Psoas muscle (tissue), 8 donors: ENCODE measurements around the gene CPNE1. TPM values are rescaled to one million over a fixed set of nuclear protein-coding genes. Genes with fewer than 3 reads are reported as not detected.

Experiments
- ATAC-seq, 4 donors: fragments of 200-7000 bp; cut with Tn5 transposase; one replicate each; pipeline ENCODE4 v1.9.1; 2020; ENCODE audit warnings: moderate library complexity in 3 of 4, mild to moderate bottlenecking in 2 of 4
- DNase-seq, 2 donors: peaks; one replicate each; pipeline ENCODE4 v3.0.0-alpha.2; 2020
- H3K27ac ChIP-seq: fragments of 200-600 bp; one replicate; pipeline ENCODE4 v1.8.0; 2022
- H3K27me3 ChIP-seq, 3 donors: fragments of 200-600 bp in 1 of 3; one replicate each; pipeline versions ENCODE4 v1.6.1 to v1.8.0; 2013 to 2022; ENCODE audit warnings: low read length in 2 of 3, mild to moderate bottlenecking in 2 of 3, moderate library complexity in 1 of 3; ENCODE audit not compliant: insufficient read depth in 3 of 3
- H3K36me3 ChIP-seq, 2 donors: fragments of 200-600 bp in 1 of 2; one replicate each; pipeline versions ENCODE4 v1.6.1 to v1.8.0; 2013 to 2022; ENCODE audit warnings: low read depth in 1 of 2, mild to moderate bottlenecking in 1 of 2, moderate library complexity in 1 of 2; ENCODE audit not compliant: insufficient read depth in 1 of 2
- H3K4me1 ChIP-seq: fragments of 200-600 bp; one replicate; pipeline ENCODE4 v1.8.0; 2022
- H3K4me3 ChIP-seq: fragments of 200-600 bp; one replicate; pipeline ENCODE4 v1.8.0; 2022; ENCODE audit warnings: mild to moderate bottlenecking
- H3K9me3 ChIP-seq: fragments of 200-600 bp; one replicate; pipeline ENCODE4 v1.8.0; 2022
- WGBS, 3 donors: extraction: QIAGEN DNeasy Blood & Tissue Kit; methylation state at CpG; one replicate each; pipeline versions ENCODE4 v1.1.6 to v1.1.7; 2013; 5-methylcytosine and 5-hydroxymethylcytosine counted together
- intact Hi-C, 2 donors: fragments of 100-400 bp; cut with DNase I; formaldehyde crosslinking; loops; one replicate each; pipeline versions ENCODE4 v1.11.0 to v1.14.2; 2022
- polyA plus RNA-seq, 3 donors: library from polyadenylated mRNA; stranded (reverse); fragments of 200-250 nt; gene quantifications; one replicate each; pipeline ENCODE4 v1.2.3, GENCODE V29; 2013
- total RNA-seq, 4 donors: library from RNA; stranded (reverse); fragmentation: NEBNext Ultra II Directional in 2 of 4; extraction: Animal tissue kit (Norgen Biotek cat#: 25700) in 2 of 4; gene quantifications; one replicate each; pipeline versions ENCODE4 v1.2.1 to v1.2.4, GENCODE V29; 2021 to 2023
- TF ChIP-seq, protein P1 (sequence below): fragments of 200-600 bp; IDR thresholded peaks from one replicate; pipeline ENCODE4 v1.8.0; 2022; ENCODE audit warnings: antibody characterized with exemption
- donor health status: healthy with polysubstance abuse.
- donor health status: DM: no; HTN: no; CAD: no; lungs with moderate emphysema.
- donor health status: Bipolar disorder and iron deficiency.
- donor health status: healthy.
- donor health status: DM: yes; HTN: yes; CAD: no.
- donor health status: DM: no; HTN: no; CAD: no.
- donor health status: DM: no; HTN: no; CAD: no.
- donor health status: DM: yes; HTN: yes; CAD: no.

The CPNE1 gene
- total and polyA plus RNA-seq, 7 donors = 55.9 to 75.4 (median 62.1) TPM

DNA sequence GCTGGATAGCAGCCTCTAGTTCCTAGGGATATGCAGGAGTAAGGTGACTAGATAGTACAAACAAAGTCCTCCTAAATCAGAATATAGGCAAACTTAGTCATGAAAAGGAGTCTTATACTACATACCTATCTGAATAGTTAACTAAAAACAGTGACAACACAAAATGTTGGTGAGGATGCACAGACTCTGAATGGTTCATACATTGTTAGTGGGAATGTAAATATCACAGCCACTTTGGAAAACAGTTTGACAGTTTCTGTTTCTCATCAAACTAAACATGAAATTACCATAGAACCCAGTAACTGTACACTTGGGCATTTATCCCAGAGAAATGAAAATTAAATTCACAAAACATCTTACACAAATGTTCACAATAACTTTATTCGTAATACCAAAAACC lies 17.3 kb upstream of the CPNE1 start:
- Histone ChIP-seq H3K9me3 (no peaks in the 10 kb centered on the region), H3K27ac (no peak overlapping the region), H3K4me3 (no peak overlapping the region), H3K4me1 (no peaks in the 10 kb centered on the region), H3K27me3 (no peaks in the 10 kb centered on the region), H3K36me3 (peaks cover 0 to 72% of the 10 kb centered on the region in 2 donors)
- 99 to 100% (median 100%) methylated on average over 1 of the region's 1 CpG for WGBS, 3 donors
- DNase-seq (no peak), ATAC-seq (no peak)
- TF ChIP-seq, protein P1, sequence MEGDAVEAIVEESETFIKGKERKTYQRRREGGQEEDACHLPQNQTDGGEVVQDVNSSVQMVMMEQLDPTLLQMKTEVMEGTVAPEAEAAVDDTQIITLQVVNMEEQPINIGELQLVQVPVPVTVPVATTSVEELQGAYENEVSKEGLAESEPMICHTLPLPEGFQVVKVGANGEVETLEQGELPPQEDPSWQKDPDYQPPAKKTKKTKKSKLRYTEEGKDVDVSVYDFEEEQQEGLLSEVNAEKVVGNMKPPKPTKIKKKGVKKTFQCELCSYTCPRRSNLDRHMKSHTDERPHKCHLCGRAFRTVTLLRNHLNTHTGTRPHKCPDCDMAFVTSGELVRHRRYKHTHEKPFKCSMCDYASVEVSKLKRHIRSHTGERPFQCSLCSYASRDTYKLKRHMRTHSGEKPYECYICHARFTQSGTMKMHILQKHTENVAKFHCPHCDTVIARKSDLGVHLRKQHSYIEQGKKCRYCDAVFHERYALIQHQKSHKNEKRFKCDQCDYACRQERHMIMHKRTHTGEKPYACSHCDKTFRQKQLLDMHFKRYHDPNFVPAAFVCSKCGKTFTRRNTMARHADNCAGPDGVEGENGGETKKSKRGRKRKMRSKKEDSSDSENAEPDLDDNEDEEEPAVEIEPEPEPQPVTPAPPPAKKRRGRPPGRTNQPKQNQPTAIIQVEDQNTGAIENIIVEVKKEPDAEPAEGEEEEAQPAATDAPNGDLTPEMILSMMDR = no peak
- intact Hi-C loops = no loop called here

DNA sequence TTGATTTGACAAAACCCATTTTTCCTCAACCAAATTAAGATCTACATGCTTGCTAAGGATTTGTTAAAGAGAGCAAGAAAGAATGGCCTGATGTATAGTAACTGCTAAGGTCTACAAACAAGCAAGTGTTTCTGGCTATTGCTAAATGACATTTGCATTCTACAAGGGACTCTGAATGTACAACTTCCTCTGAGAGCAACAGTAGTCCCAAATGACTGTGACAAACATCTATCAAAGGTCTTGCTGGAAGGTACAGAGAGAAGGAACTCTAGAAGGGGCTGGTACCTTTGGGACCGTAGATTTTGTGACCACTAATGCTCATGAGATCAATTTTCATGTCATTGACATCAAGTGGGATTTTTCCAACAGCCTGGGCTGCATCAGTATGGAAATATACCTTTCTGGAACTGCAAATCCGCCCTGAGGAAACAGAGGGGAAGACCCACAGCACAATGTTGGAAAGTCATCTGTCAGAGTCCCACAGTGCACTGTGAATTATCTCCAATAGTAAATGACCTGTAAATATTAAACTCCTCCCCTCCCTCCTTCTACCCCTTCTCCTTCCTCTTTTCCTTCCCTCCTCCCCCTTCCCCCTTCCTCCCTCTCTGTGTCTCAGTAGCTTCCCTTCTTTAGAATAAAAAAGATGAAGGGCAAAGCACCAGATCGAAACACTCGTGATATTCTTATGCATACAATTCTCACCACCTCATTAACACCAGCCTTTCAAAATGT lies 15.9 kb upstream of the CPNE1 start:
- H3K4me3 ChIP-seq = no peak overlapping the region
- WGBS, 3 donors = 71 to 85% (median 80%) methylated on average over 4 of the region's 4 CpGs
- no peak for DNase-seq
- no peaks in the 10 kb centered on the region for H3K4me1 ChIP-seq
- H3K27ac ChIP-seq = no peak overlapping the region
- no peak for ATAC-seq
- H3K36me3 ChIP-seq = peaks cover 0 to 69% of the 10 kb centered on the region in 2 donors
- H3K27me3 ChIP-seq = no peaks in the 10 kb centered on the region
- TF ChIP-seq, protein P1 = no peak
- no peaks in the 10 kb centered on the region for H3K9me3 ChIP-seq
- intact Hi-C loops = no loop called here

DNA sequence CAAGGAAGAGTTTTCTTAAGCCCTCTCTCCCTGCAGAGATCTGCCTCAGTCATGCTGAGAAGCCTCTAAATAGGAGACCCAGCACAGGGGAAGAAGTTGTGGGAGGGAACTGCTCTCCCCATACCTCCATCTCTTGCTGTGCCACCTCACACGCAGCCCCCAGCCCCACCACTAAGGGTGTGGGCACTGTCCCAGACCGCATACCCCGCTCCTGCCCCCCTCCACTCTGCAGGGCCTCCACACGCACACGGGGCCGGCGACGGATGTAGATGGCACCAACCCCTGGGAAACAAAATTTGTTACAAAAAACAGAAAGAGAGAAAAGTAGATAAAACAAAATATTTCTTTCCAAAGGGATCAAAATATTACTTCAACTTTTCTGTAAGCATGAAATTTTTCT lies 10.2 kb upstream of the CPNE1 start:
- peaks cover 6 to 94% of the 10 kb centered on the region in 2 donors for H3K36me3 ChIP-seq
- H3K4me1 ChIP-seq = no peaks in the 10 kb centered on the region
- 92 to 96% (median 94%) methylated on average over 8 of the region's 8 CpGs for WGBS, 3 donors
- DNase-seq = no peak
- no peak overlapping the region for H3K4me3 ChIP-seq
- ATAC-seq = no peak
- no peak overlapping the region for H3K27ac ChIP-seq
- H3K27me3 ChIP-seq = no peaks in the 10 kb centered on the region
- H3K9me3 ChIP-seq = no peaks in the 10 kb centered on the region
- intact Hi-C loops = no loop called here
- TF ChIP-seq, protein P1 = no peak

DNA sequence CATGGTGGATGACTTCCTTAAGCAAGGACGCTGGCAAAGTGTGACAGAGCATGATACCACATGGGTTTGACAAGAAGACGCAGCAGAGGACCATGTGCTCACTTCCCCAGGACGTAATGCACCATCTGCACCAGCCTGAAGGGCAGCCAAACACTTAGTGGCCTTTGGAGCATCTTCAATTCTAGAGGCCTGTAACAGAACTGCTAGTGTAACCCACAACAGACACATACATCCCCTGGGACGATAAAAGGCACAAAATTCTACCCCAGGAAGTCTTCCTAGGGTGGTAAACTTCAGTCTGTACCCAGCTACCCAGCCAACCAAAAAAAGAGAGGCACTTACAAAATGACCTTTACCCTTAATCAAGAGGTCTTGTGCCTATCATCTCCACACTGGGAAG lies 9.2 kb upstream of the CPNE1 start:
- H3K9me3 ChIP-seq = no peaks in the 10 kb centered on the region
- H3K27me3 ChIP-seq = no peaks in the 10 kb centered on the region
- TF ChIP-seq, protein P1 = no peak
- DNase-seq = no peak
- peaks cover 6 to 94% of the 10 kb centered on the region in 2 donors for H3K36me3 ChIP-seq
- H3K4me3 ChIP-seq = no peak overlapping the region
- intact Hi-C loops = no loop called here
- WGBS, 3 donors = 83 to 88% (median 83%) methylated on average over 4 of the region's 4 CpGs
- no peaks in the 10 kb centered on the region for H3K4me1 ChIP-seq
- ATAC-seq = no peak
- no peak overlapping the region for H3K27ac ChIP-seq

DNA sequence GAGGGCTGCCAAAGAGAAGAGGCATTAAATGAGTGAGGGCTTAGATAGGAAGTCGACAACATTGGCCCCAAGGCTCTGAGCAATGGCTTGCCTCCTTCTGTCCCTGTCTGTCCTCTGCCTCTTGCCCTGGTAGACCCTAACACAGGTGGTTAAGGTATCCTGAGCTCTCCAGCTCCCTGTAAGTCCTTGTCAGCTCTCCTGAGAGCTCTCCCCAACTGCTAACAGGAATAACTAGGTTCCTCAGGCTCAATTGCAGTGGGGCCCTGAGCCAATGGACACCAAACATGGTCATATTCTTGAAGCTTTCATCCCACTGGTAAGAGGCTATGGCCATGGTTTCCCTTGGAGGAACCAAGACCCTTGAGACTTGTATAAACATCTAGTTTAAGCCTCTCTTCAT lies 5.0 kb upstream of the CPNE1 start:
- no peaks in the 10 kb centered on the region for H3K9me3 ChIP-seq
- intact Hi-C loops = no loop called here
- no peak overlapping the region for H3K4me3 ChIP-seq
- peaks cover 6 to 71% of the 10 kb centered on the region in 2 donors for H3K36me3 ChIP-seq
- no peak overlapping the region for H3K27ac ChIP-seq
- 78 to 94% (median 90%) methylated on average over 1 of the region's 1 CpG for WGBS, 3 donors
- ATAC-seq (no peak), DNase-seq (no peak)
- no peaks in the 10 kb centered on the region for H3K4me1 ChIP-seq
- no peaks in the 10 kb centered on the region for H3K27me3 ChIP-seq
- TF ChIP-seq, protein P1 = no peak
